ENCODE results near the gene RGS7. TPM values are rescaled to one million over a fixed set of nuclear protein-coding genes. Genes with fewer than 3 reads are reported as not detected.

Gene RGS7
- total and polyA plus RNA-seq, 10 of the 15 experiments (the other 5 are each of a cell fraction or from before 2014, with no cell fraction given) = not detected

DNA sequence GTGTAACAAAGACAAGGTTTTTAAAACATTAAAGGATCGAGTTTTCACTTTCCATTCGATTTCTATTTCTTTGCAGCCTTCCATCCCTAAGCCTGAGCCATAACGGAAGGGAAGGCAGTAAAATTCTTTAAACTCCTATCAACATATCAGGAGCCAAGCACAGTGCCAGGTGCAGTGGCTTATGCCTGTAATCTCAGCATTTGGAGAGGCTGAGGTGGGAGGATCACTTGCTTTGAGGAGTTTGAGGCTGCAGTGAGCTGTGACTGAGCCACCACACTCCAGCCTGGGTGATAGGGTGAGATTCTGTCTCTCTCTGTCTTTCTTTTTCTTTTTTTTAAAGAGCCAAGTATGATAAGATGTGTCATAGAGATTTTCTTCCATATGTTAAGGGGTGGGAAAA is 527.5 kb downstream of the RGS7 start:
- Histone ChIP-seq H3K9me3 (replicated peaks; ENCODE audit: control insufficient read depth, insufficient read depth, low read length) (no peaks in the 10 kb centered on the region), H3K27me3 (replicated peaks in 1 of 2; ENCODE audit: control insufficient read depth in 2 of 2, insufficient read depth in 2 of 2, low read length in 1 of 2) (no peaks in the 10 kb centered on the region), H3K9ac (ENCODE audit: control insufficient read depth, insufficient read depth, low read length) (no peak overlapping the region), H3K4me3 (no peak overlapping the region), H3K4me1 (ENCODE audit: control insufficient read depth, insufficient read depth, low read length) (no peaks in the 10 kb centered on the region), H3K4me2 (ENCODE audit: control insufficient read depth, insufficient read depth) (no peak overlapping the region), H3K36me3 (ENCODE audit: control insufficient read depth in 2 of 2, insufficient read depth in 2 of 2, low read length in 1 of 2) (no peaks in the 10 kb centered on the region), H2AFZ (ENCODE audit: control insufficient read depth, low read depth, low read length) (no peak overlapping the region), H3K27ac (ENCODE audit: control insufficient read depth, insufficient read depth) (no peak overlapping the region), H4K20me1 (ENCODE audit: control insufficient read depth, insufficient read depth) (no peaks in the 10 kb centered on the region), H3K79me2 (ENCODE audit: control insufficient read depth, insufficient read depth, low read length) (no peaks in the 10 kb centered on the region)
- ATAC-seq = no peak
- intact Hi-C loops (cut with micrococcal nuclease; ENCODE audit: unreplicated experiment) (no loop called here), in situ Hi-C loops (cut with MboI) (no loop called here)
- ChIA-PET SMC1A (ENCODE audit: uncharacterized antibody, unreplicated experiment) (no interaction called here), RAD21 (ENCODE audit: unreplicated experiment) (no interaction called here), CTCF (no interaction called here), POLR2A (no interaction called here)
- 3% methylated on average over 3 of the region's 3 CpGs for WGBS (ENCODE audit: insufficient coverage, insufficient replicate concordance, low lambda C conversion rate, missing lambda C conversion rate)
- DNase-seq (ENCODE audit: low read depth, low spot score) = no peak
- TF ChIP-seq, protein P1, sequence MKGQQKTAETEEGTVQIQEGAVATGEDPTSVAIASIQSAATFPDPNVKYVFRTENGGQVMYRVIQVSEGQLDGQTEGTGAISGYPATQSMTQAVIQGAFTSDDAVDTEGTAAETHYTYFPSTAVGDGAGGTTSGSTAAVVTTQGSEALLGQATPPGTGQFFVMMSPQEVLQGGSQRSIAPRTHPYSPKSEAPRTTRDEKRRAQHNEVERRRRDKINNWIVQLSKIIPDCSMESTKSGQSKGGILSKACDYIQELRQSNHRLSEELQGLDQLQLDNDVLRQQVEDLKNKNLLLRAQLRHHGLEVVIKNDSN (IDR thresholded peaks at IDR 0.05; ENCODE audit: borderline replicate concordance, extremely low read length, insufficient read depth, low read depth, low read length) = no peak
- TF ChIP-seq FOXM1 (IDR thresholded peaks at IDR 0.05; ENCODE audit: low read depth, low read length) = no peak
- TF ChIP-seq ZNF622 (IDR thresholded peaks at IDR 0.05) = no peak
- TF ChIP-seq, protein P2, sequence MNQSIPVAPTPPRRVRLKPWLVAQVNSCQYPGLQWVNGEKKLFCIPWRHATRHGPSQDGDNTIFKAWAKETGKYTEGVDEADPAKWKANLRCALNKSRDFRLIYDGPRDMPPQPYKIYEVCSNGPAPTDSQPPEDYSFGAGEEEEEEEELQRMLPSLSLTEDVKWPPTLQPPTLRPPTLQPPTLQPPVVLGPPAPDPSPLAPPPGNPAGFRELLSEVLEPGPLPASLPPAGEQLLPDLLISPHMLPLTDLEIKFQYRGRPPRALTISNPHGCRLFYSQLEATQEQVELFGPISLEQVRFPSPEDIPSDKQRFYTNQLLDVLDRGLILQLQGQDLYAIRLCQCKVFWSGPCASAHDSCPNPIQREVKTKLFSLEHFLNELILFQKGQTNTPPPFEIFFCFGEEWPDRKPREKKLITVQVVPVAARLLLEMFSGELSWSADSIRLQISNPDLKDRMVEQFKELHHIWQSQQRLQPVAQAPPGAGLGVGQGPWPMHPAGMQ (IDR thresholded peaks at IDR 0.05; ENCODE audit: borderline replicate concordance) = no peak
- TF ChIP-seq POLR2A (IDR thresholded peaks at IDR 0.05; ENCODE audit: low read depth, low read length) = no peak
- no peak for TF ChIP-seq WRNIP1 (IDR thresholded peaks at IDR 0.05; ENCODE audit: borderline replicate concordance, low read depth, low read length)
- TF ChIP-seq EP300 (IDR thresholded peaks at IDR 0.05; ENCODE audit: borderline replicate concordance in 1 of 2, control insufficient read depth in 1 of 2, low read depth in 2 of 2, low read length in 2 of 2) = no peak
- TF ChIP-seq TCF12 (IDR thresholded peaks at IDR 0.05; ENCODE audit: low read depth, low read length) = no peak
- TF ChIP-seq SIN3A (IDR thresholded peaks at IDR 0.05; ENCODE audit: low read depth, low read length) = no peak
- TF ChIP-seq SMAD5 (IDR thresholded peaks at IDR 0.05; ENCODE audit: low read depth) = no peak
- TF ChIP-seq SRF (IDR thresholded peaks at IDR 0.05; ENCODE audit: low read depth in 2 of 2, low read length in 2 of 2) = no peak
- no peak for TF ChIP-seq MEF2A (IDR thresholded peaks at IDR 0.05; ENCODE audit: insufficient read depth, low read depth, low read length)
- TF ChIP-seq MYC (IDR thresholded peaks at IDR 0.05; ENCODE audit: insufficient read depth, insufficient read length, insufficient replicate concordance, low read length, severe bottlenecking) = no peak
- TF ChIP-seq, protein P3, sequence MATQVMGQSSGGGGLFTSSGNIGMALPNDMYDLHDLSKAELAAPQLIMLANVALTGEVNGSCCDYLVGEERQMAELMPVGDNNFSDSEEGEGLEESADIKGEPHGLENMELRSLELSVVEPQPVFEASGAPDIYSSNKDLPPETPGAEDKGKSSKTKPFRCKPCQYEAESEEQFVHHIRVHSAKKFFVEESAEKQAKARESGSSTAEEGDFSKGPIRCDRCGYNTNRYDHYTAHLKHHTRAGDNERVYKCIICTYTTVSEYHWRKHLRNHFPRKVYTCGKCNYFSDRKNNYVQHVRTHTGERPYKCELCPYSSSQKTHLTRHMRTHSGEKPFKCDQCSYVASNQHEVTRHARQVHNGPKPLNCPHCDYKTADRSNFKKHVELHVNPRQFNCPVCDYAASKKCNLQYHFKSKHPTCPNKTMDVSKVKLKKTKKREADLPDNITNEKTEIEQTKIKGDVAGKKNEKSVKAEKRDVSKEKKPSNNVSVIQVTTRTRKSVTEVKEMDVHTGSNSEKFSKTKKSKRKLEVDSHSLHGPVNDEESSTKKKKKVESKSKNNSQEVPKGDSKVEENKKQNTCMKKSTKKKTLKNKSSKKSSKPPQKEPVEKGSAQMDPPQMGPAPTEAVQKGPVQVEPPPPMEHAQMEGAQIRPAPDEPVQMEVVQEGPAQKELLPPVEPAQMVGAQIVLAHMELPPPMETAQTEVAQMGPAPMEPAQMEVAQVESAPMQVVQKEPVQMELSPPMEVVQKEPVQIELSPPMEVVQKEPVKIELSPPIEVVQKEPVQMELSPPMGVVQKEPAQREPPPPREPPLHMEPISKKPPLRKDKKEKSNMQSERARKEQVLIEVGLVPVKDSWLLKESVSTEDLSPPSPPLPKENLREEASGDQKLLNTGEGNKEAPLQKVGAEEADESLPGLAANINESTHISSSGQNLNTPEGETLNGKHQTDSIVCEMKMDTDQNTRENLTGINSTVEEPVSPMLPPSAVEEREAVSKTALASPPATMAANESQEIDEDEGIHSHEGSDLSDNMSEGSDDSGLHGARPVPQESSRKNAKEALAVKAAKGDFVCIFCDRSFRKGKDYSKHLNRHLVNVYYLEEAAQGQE (IDR thresholded peaks at IDR 0.05; ENCODE audit: low read depth, low read length) = no peak
- TF ChIP-seq, protein P4, sequence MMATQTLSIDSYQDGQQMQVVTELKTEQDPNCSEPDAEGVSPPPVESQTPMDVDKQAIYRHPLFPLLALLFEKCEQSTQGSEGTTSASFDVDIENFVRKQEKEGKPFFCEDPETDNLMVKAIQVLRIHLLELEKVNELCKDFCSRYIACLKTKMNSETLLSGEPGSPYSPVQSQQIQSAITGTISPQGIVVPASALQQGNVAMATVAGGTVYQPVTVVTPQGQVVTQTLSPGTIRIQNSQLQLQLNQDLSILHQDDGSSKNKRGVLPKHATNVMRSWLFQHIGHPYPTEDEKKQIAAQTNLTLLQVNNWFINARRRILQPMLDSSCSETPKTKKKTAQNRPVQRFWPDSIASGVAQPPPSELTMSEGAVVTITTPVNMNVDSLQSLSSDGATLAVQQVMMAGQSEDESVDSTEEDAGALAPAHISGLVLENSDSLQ (IDR thresholded peaks at IDR 0.05) = no peak
- no TSS peak for BruUV-seq (replicated peaks)
- FAIRE-seq = no peak

All from GM12878 (cell line).